HUES6 (cell line): ENCODE measurements around the gene CCSER1.
A peak's percentile ranks its signal among the peaks of the same experiment; 100 is the strongest.

Experiments used
- H3K27ac ChIP-seq: 2 replicates; pipeline ENCODE4 v1.7.0; 2013; ENCODE audit warnings: low read depth, mild to moderate bottlenecking, low read length, inconsistent platforms
- H3K27me3 ChIP-seq: 2 replicates; pipeline ENCODE4 v1.6.1; 2013; ENCODE audit warnings: low read length; ENCODE audit not compliant: control insufficient read depth, insufficient read depth
- H3K36me3 ChIP-seq: 2 replicates; pipeline ENCODE4 v1.6.1; 2013; ENCODE audit warnings: low read length; ENCODE audit not compliant: control insufficient read depth, insufficient read depth
- H3K4me1 ChIP-seq: 2 replicates; pipeline ENCODE4 v1.6.1; 2013; ENCODE audit warnings: low read length; ENCODE audit not compliant: control insufficient read depth, insufficient read depth
- H3K4me3 ChIP-seq: 2 replicates; pipeline ENCODE4 v1.5.1; 2013; ENCODE audit warnings: low read depth, low read length
- H3K9ac ChIP-seq: one replicate; pipeline ENCODE4 v1.6.1; 2013; ENCODE audit warnings: mild to moderate bottlenecking, low read length
- H3K9me3 ChIP-seq: 2 replicates; pipeline ENCODE4 v1.6.1; 2013; ENCODE audit warnings: low read depth, low read length; ENCODE audit not compliant: control insufficient read depth, insufficient read depth

CCSER1 gene

DNA sequence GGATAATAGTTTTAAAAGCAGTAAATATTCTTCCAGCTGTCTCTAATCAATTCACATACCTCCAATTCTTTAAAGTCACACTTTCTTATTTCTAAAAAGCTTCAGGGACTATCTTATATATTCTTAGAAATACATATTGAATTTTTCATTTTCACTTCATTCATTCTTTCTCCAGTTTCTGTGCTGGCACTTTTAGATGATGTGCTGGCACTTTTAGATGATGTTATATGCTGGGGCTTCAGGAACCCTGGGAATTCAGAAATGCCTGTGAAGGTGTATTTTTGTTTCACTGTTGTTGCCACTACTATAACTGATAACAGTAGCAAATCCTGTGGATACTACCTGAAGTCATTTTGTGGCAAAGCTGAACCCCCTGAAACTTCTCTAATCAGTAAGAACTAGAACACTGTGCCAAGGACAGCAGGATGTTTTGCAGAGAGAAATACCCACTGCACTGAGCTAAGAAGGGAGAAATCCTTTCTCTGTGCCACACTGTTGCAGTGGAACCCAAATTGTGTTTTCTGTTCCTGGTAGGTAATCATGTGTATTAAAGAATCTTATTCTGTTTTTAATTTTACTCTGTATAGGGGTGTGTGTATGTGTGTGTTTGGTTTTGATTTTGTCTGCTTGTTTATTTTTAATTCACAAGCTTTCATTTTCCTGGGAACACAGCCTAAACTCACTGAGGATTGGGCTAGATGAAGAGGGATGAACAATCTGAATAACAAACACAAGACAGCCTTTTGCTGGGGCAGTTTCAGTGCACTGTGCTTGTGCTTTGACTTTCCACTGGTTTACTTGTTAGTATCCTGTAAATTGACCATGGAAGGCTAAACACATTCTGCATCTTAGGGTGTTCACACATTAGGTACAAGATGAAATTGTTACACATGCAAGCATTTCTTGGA lies 898.3 kb downstream of the CCSER1 start:
- Histone ChIP-seq H3K9ac (no peak overlapping the region), H3K4me3 (no peak overlapping the region), H3K27ac (no peak overlapping the region), H3K4me1 (no peaks in the 10 kb centered on the region; the same call in 1 of the 2 replicates), H3K36me3 (no peaks in the 10 kb centered on the region), H3K27me3 (no peaks in the 10 kb centered on the region), H3K9me3 (no peaks in the 10 kb centered on the region)

GRCh38 chr4:91028228-91028627 lies 901.0 kb downstream of the CCSER1 start:
- no peaks in the 10 kb centered on the region; the same call in 1 of the 2 replicates for H3K4me1 ChIP-seq
- no peaks in the 10 kb centered on the region for H3K36me3 ChIP-seq
- H3K9ac ChIP-seq: no peak overlapping the region
- H3K9me3 ChIP-seq: no peaks in the 10 kb centered on the region
- no peaks in the 10 kb centered on the region for H3K27me3 ChIP-seq
- H3K4me3 ChIP-seq: no peak overlapping the region
- no peak overlapping the region for H3K27ac ChIP-seq

GRCh38 chr4:91031761-91032160 lies 904.6 kb downstream of the CCSER1 start:
- no peaks in the 10 kb centered on the region for H3K27me3 ChIP-seq
- H3K4me3 ChIP-seq: no peak overlapping the region
- no peak overlapping the region for H3K27ac ChIP-seq
- no peak overlapping the region for H3K9ac ChIP-seq
- no peaks in the 10 kb centered on the region for H3K36me3 ChIP-seq
- H3K9me3 ChIP-seq: no peaks in the 10 kb centered on the region
- H3K4me1 ChIP-seq: no peaks in the 10 kb centered on the region

GRCh38 chr4:91032725-91033445 lies 905.7 kb downstream of the CCSER1 start:
- Histone ChIP-seq H3K4me3 (no peak overlapping the region), H3K4me1 (no peaks in the 10 kb centered on the region), H3K27me3 (no peaks in the 10 kb centered on the region), H3K36me3 (no peaks in the 10 kb centered on the region), H3K9me3 (no peaks in the 10 kb centered on the region), H3K9ac (no peak overlapping the region), H3K27ac (no peak overlapping the region)

DNA sequence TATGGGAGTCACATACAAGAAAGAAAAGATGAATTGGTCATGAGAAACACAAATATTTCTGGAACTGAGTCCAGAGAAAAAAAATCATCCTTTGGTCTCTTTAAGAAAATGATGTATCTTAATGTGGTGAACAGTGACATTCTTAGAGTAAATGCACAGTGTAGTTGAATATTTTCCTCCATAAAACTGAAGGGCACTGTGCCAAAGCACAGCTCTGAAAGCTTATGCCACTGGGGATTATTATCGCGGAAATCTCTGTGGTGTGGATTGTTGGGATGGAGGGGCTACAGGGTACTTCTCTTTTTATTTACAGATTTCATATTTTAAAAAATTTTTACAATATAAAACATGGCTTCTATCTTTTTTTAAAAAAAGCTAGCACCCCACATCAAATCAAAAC lies 908.1 kb downstream of the CCSER1 start:
- Histone ChIP-seq H3K4me1 (no peaks in the 10 kb centered on the region), H3K4me3 (no peak overlapping the region), H3K27me3 (no peaks in the 10 kb centered on the region), H3K27ac (no peak overlapping the region), H3K9ac (no peak overlapping the region), H3K9me3 (no peaks in the 10 kb centered on the region), H3K36me3 (no peaks in the 10 kb centered on the region)

DNA sequence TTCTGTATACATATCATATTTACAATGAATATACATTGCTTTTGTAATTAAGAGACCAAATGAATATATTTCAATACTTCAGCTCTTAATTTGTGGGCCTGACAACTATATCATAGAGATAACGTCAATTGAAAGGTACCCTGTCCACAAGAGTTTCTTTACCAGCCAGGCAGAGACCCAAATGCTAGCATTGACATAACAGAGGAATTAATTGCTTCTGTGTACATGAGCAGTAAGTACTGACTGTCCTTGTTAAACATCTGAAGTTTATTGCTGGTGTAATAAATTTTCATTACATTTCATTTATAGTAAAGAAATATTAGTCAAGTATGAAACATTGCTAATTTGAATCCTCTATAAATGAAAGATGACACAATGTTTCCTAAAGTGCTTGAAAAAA lies 910.8 kb downstream of the CCSER1 start:
- H3K27ac ChIP-seq: no peak overlapping the region
- no peaks in the 10 kb centered on the region for H3K27me3 ChIP-seq
- H3K36me3 ChIP-seq: no peaks in the 10 kb centered on the region
- no peak overlapping the region for H3K4me3 ChIP-seq
- no peaks in the 10 kb centered on the region for H3K4me1 ChIP-seq
- H3K9me3 ChIP-seq: no peaks in the 10 kb centered on the region
- H3K9ac ChIP-seq: no peak overlapping the region

GRCh38 chr4:91057871-91058270 lies 930.7 kb downstream of the CCSER1 start:
- H3K27me3 ChIP-seq: no peaks in the 10 kb centered on the region
- H3K36me3 ChIP-seq: no peaks in the 10 kb centered on the region
- H3K9me3 ChIP-seq: no peaks in the 10 kb centered on the region; the same call in 1 of the 2 replicates
- no peak overlapping the region for H3K4me3 ChIP-seq
- no peak overlapping the region for H3K9ac ChIP-seq
- no peak overlapping the region for H3K27ac ChIP-seq
- H3K4me1 ChIP-seq: no peaks in the 10 kb centered on the region

- Histone ChIP-seq H3K27ac (no peak overlapping the region), H3K4me1 (no peaks in the 10 kb centered on the region), H3K27me3 (no peaks in the 10 kb centered on the region), H3K36me3 (no peaks in the 10 kb centered on the region), H3K4me3 (no peak overlapping the region), H3K9me3 (no peaks in the 10 kb centered on the region; the same call in 1 of the 2 replicates), H3K9ac (no peak overlapping the region)
Observed at GRCh38 chr4:91058345-91058744, 931.2 kb downstream of the CCSER1 start.

- Histone ChIP-seq H3K9ac (peak overlapping the region; percentile 9), H3K27me3 (no peaks in the 10 kb centered on the region), H3K4me3 (no peak overlapping the region), H3K9me3 (no peaks in the 10 kb centered on the region), H3K27ac (peak overlapping the region; percentile 58; the same call in 1 of the 2 replicates), H3K36me3 (no peaks in the 10 kb centered on the region), H3K4me1 (peaks cover 13% of the 10 kb centered on the region)
Observed at GRCh38 chr4:91064157-91064853, 937.1 kb downstream of the CCSER1 start.

DNA sequence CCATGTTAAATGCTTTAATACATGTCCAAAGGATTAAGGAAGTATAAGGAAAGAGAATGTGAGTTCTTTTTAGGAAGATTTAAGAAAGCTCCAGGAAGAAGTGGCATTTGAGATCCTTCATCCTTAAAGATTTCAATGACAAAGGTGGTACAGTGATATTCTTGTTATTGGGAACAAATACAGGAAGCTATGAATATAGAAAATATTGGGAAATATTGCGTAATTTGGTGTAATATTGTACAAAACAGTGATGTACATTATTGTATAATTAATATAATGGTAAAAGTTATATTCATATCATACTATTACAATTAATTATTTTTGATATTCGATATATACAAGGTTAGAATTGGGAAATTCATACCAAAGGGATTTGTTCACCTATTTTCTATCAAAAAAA lies 937.9 kb downstream of the CCSER1 start:
- Histone ChIP-seq H3K36me3 (no peaks in the 10 kb centered on the region), H3K4me1 (peaks cover 13% of the 10 kb centered on the region), H3K27ac (peak overlapping the region; percentile 58; the same call in 1 of the 2 replicates)

More for the DNA sequence above, 937.9 kb downstream of the CCSER1 start:
- Histone ChIP-seq H3K4me3 (no peak overlapping the region), H3K9ac (no peak overlapping the region), H3K9me3 (peaks cover 1% of the 10 kb centered on the region; the same call in 1 of the 2 replicates), H3K27me3 (no peaks in the 10 kb centered on the region)
